Osteocyte (in vitro differentiated cells): ENCODE results near the gene ATP6AP1. TPM values are rescaled to one million over a fixed set of nuclear protein-coding genes. Genes with fewer than 3 reads are reported as not detected.
"Not testable (repeated sequence)": the region's sequence is repeated elsewhere in the genome, so short reads cannot be mapped to it uniquely, and the experiment has no call there.

ENCODE experiments used
- DNase-seq: peaks from one replicate; pipeline ENCODE4 v3.0.0; 2021; ENCODE audit warnings: mixed read lengths; ENCODE audit not compliant: unreplicated experiment; ENCODE audit errors: extremely low spot score
- H3K27ac Mint-ChIP-seq: one replicate; pipeline ENCODE4 v1.8.0; 2021; ENCODE audit warnings: mild to moderate bottlenecking, mixed read lengths; ENCODE audit not compliant: unreplicated experiment
- H3K27me3 Mint-ChIP-seq: one replicate; pipeline ENCODE4 v1.8.0; 2021; ENCODE audit warnings: mixed read lengths; ENCODE audit not compliant: unreplicated experiment
- H3K36me3 Mint-ChIP-seq: one replicate; pipeline ENCODE4 v1.8.0; 2021; ENCODE audit warnings: mixed read lengths; ENCODE audit not compliant: unreplicated experiment
- H3K4me1 Mint-ChIP-seq: one replicate; pipeline ENCODE4 v1.8.0; 2021; ENCODE audit warnings: mixed read lengths; ENCODE audit not compliant: unreplicated experiment
- H3K4me3 Mint-ChIP-seq: one replicate; pipeline ENCODE4 v1.8.0; 2021; ENCODE audit warnings: mild to moderate bottlenecking, moderate library complexity, mixed read lengths; ENCODE audit not compliant: unreplicated experiment
- H3K9me3 Mint-ChIP-seq: one replicate; pipeline ENCODE4 v1.8.0; 2021; ENCODE audit warnings: mixed read lengths; ENCODE audit not compliant: unreplicated experiment
- total RNA-seq: library from RNA; stranded (reverse); gene quantifications from 2 replicates; pipeline ENCODE4 v1.2.1, GENCODE V29; 2021
- TF ChIP-seq, protein P1 (sequence below): fragments of 200-600 bp; sonication (generic); IDR thresholded peaks from 2 replicates; pipeline ENCODE4 v1.5.0; 2021; ENCODE audit warnings: antibody characterized with exemption, mild to moderate bottlenecking, moderate library complexity

The ATP6AP1 gene
- total RNA-seq, 1 donor from 2014 or later = 144 TPM

DNA sequence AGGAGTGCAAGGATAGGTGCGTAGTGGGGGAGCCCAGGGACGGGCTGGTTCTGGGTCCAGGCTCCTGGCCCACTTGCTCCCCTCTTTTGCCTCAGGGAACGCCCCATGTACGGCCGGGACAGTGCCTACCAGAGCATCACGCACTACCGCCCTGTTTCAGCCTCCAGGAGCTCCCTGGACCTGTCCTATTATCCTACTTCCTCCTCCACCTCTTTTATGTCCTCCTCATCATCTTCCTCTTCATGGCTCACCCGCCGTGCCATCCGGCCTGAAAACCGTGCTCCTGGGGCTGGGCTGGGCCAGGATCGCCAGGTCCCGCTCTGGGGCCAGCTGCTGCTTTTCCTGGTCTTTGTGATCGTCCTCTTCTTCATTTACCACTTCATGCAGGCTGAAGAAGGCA lies 47.7 kb upstream of the ATP6AP1 start:
- peaks cover 12% of the 10 kb centered on the region for H3K4me1 Mint-ChIP-seq
- H3K9me3 Mint-ChIP-seq = no peaks in the 10 kb centered on the region
- H3K36me3 Mint-ChIP-seq = no peaks in the 10 kb centered on the region
- peak overlapping the region; percentile 91 for H3K27ac Mint-ChIP-seq
- DNase-seq = no peak
- H3K4me3 Mint-ChIP-seq = peak overlapping the region; percentile 78
- no peaks in the 10 kb centered on the region for H3K27me3 Mint-ChIP-seq
- TF ChIP-seq, protein P1, sequence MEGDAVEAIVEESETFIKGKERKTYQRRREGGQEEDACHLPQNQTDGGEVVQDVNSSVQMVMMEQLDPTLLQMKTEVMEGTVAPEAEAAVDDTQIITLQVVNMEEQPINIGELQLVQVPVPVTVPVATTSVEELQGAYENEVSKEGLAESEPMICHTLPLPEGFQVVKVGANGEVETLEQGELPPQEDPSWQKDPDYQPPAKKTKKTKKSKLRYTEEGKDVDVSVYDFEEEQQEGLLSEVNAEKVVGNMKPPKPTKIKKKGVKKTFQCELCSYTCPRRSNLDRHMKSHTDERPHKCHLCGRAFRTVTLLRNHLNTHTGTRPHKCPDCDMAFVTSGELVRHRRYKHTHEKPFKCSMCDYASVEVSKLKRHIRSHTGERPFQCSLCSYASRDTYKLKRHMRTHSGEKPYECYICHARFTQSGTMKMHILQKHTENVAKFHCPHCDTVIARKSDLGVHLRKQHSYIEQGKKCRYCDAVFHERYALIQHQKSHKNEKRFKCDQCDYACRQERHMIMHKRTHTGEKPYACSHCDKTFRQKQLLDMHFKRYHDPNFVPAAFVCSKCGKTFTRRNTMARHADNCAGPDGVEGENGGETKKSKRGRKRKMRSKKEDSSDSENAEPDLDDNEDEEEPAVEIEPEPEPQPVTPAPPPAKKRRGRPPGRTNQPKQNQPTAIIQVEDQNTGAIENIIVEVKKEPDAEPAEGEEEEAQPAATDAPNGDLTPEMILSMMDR = no peak

DNA sequence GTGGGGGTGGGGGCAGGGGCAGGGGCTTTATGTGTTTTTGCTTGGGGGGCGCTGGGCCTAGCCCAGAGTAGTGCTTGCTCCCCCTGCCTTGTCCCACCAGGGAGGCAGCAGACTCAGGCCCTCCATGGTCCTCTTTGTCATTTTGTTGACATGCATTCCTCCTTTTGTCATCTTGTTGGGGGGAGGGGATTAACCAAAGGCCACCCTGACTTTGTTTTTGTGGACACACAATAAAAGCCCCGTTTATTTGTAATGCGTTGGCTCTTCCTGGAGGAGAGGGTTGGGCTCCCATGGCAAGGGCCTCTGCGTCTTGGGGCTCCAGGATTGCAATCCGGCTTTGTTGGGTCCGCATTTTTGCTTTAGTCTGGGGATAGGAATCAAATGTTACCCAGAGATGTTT lies 47.2 kb upstream of the ATP6AP1 start:
- DNase-seq = no peak
- Mint-ChIP-seq H3K27me3 (no peaks in the 10 kb centered on the region), H3K4me3 (no peak overlapping the region), H3K36me3 (no peaks in the 10 kb centered on the region), H3K4me1 (peaks cover 12% of the 10 kb centered on the region), H3K27ac (no peak overlapping the region), H3K9me3 (no peaks in the 10 kb centered on the region)
- TF ChIP-seq, protein P1 = no peak

DNA sequence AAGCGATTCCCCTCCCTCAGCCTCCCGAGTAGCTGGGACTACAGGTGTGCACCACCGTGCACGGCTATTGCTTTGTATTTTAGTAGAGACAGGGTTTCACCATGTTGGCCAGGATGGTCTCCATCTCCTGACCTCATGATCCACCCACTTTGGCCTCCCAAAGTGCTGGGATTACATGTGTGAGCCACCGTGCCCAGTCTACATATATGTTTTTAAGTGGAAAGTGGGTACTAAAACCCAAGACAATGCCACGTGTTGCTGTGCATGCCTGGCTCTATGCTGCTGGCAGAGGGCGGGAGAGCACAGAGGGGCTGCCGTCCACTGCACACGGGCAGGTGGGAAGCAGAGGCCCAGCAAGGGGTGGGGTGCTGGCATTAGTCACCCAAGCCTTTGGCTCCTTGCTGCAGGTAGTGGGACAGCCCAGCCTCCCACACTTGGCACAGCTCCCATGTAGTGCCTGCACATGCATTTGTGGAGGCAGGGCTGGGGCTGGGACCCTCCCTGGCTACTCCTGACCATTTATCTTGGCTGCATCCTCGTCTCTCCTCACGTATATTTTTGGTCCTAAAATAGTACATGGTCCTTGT lies 45.9 kb upstream of the ATP6AP1 start:
- Mint-ChIP-seq H3K27ac (no peak overlapping the region), H3K4me3 (no peak overlapping the region), H3K36me3 (no peaks in the 10 kb centered on the region), H3K27me3 (no peaks in the 10 kb centered on the region), H3K9me3 (no peaks in the 10 kb centered on the region), H3K4me1 (peaks cover 12% of the 10 kb centered on the region)
- TF ChIP-seq, protein P1 = no peak
- DNase-seq = no peak

DNA sequence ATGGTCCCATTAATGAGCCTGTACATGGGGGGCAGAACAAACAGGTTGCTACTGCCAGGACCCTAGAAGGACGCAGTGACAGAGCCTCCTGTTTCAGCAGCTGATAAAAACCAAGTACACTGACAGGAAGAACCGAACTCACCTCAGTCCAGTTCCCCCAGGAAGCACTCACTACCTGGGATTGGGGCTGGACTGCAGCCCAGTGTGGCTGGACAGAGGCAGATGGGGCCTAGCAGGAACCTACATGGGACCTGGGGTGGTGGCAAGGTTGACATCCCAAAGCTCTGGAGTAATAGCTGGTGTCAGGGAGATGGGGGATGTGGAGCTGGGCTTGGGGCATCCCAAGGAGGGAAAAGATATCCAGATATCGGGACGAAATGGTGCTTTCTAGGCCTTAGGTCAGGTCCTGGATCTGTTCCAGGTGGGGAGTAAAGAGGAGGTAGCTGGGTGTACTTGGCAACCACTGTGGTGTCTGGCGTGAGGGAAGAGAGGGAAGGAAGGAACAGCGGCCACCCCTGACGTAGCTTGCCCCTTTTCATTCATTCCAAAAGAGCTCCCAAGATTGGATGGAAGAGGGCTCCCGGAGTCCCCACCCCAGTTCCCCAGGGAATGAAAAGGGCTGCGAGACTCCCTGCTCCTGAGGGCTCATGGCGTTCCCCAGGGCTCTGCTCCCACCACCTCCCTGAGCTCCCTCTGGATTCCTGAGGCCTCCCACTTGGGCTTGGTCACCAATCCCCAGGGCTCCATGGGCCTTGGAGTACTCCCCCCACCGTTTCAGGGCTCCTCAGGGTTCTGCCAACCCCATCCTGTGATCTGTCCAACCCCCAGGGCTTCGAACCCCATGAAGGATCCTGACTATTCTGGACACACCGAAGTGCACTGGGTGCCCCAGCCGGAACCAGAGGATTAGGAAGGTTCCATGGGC lies 44.9 kb upstream of the ATP6AP1 start:
- no peaks in the 10 kb centered on the region for H3K9me3 Mint-ChIP-seq
- H3K27me3 Mint-ChIP-seq = no peaks in the 10 kb centered on the region
- DNase-seq = no peak
- TF ChIP-seq, protein P1 = no peak
- H3K4me3 Mint-ChIP-seq = no peak overlapping the region
- peak overlapping the region; percentile 47 for H3K27ac Mint-ChIP-seq
- H3K36me3 Mint-ChIP-seq = no peaks in the 10 kb centered on the region
- peaks cover 10% of the 10 kb centered on the region for H3K4me1 Mint-ChIP-seq

DNA sequence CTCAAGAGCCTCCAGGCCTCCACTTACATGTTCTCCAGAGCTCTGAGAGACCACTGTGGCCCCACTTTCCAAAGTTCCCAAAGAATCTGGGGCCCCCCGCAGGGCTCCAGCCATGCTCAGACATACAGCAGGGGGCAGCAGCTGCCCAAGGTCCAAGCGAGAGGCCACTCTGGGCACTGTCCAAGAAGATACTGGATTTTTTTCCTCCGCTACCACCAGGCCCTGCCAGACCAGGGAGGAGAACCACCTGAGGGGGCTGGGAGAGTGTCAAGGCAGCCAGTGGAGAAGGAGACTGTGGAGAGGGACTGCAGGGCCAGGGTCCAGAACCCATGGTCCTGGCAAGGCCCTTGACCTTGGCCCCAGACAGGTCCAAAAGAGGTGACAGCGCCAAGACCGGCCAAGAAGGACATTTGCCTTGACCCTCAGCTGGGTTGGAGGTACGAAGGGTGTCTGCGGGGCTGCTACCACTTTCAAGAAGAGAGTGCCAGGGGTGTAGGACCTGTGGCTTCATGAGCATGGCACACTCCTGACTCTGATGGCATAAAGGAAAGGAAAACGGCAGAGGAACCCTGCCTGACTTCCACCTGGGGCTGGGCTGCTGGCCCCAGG lies 44.1 kb upstream of the ATP6AP1 start:
- H3K36me3 Mint-ChIP-seq = no peaks in the 10 kb centered on the region
- DNase-seq = no peak
- no peaks in the 10 kb centered on the region for H3K27me3 Mint-ChIP-seq
- H3K4me1 Mint-ChIP-seq = peaks cover 10% of the 10 kb centered on the region
- no peaks in the 10 kb centered on the region for H3K9me3 Mint-ChIP-seq
- TF ChIP-seq, protein P1 = peak; percentile 35
- H3K27ac Mint-ChIP-seq = peak overlapping the region; percentile 47
- no peak overlapping the region for H3K4me3 Mint-ChIP-seq

DNA sequence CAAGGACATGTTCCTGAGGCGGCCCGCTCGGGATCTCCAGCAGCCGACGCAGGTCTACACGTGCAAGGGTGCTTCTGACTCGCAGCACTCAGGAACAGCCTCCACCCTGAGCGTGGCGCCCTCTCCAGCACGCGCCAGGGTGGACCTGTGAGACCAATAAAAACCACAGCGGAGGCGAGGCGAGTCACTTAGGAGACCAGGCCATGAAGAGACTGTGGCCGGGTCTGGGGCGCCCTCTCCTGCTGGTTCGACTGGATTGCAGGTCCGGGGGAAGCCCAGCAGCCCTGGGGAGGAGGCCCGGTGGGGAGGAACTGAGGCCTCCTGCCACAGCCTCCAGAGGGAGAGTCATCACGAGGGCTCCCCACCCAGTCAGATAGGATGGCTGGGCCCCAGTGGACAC lies 40.4 kb upstream of the ATP6AP1 start:
- H3K36me3 Mint-ChIP-seq, DNase-seq, H3K27ac Mint-ChIP-seq, H3K4me3 Mint-ChIP-seq, H3K4me1 Mint-ChIP-seq, H3K9me3 Mint-ChIP-seq, H3K27me3 Mint-ChIP-seq: not testable (repeated sequence)

DNA sequence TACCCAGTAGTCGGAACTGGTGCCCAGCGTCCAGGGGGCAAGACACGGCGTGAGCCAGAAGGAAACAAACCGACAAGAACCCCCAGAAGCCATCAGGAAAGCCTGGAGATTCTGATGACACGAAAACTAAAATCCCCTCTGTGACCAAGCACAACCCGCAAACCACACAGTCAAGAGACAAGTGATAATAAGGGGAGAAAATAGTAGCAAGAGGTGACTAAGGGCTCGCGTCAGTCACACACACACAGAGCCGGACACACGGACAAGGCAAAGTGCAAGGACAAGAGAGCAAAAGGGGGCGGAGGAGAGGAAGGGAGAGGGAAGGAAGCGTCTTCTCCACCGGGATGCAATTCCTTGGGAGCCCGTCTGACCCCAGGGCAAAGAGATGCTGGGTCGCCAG lies 39.8 kb upstream of the ATP6AP1 start:
- not testable (repeated sequence) for H3K36me3 Mint-ChIP-seq, DNase-seq, H3K9me3 Mint-ChIP-seq, H3K4me3 Mint-ChIP-seq, H3K27ac Mint-ChIP-seq, H3K4me1 Mint-ChIP-seq, H3K27me3 Mint-ChIP-seq
